SK-N-SH (cell line): ENCODE measurements around the gene OR5A2.

Experiments used
- CTCF ChIP-seq: fragments of 200-600 bp; sonication (generic); IDR thresholded peaks from 2 replicates; pipeline ENCODE4 v1.6.1; 2017; ENCODE audit warnings: antibody characterized with exemption, mild to moderate bottlenecking, moderate library complexity
- GABPA ChIP-seq: IDR thresholded peaks from 2 replicates; pipeline ENCODE4 v1.4.0; 2012; ENCODE audit warnings: low read depth, mild to moderate bottlenecking
- MXI1 ChIP-seq: IDR thresholded peaks from 2 replicates; pipeline ENCODE4 v1.6.1; 2012; ENCODE audit warnings: mild to moderate bottlenecking, low read depth, low read length, improper control_type of control experiment
- NRF1 ChIP-seq: IDR thresholded peaks from 2 replicates; pipeline ENCODE4 v1.6.1; 2012; ENCODE audit warnings: low read depth, mild to moderate bottlenecking, low read length
- POLR2AphosphoS5 ChIP-seq: IDR thresholded peaks from 2 replicates; pipeline ENCODE4 v1.6.1; 2012; ENCODE audit warnings: low read depth, low read length
- RAD21 ChIP-seq: IDR thresholded peaks from 2 replicates; pipeline ENCODE4 v1.6.1; 2012; ENCODE audit warnings: mild to moderate bottlenecking, low read length
- REST ChIP-seq: IDR thresholded peaks from 2 replicates; pipeline ENCODE4 v1.6.1; 2012; ENCODE audit warnings: mild to moderate bottlenecking, low read depth, low read length, moderate library complexity
- RFX5 ChIP-seq: IDR thresholded peaks from 2 replicates; pipeline ENCODE4 v1.6.1; 2012; ENCODE audit warnings: mild to moderate bottlenecking, improper control_type of control experiment, low read length

- TF ChIP-seq MXI1 (no peak), CTCF (no peak), GABPA (no peak), POLR2AphosphoS5 (no peak), REST (no peak), NRF1 (no peak), RFX5 (no peak), RAD21 (no peak)
These were observed 45.8 kb downstream of the OR5A2 start for GRCh38 chr11:59380263-59381059.
